Measurements from ENCODE around the gene SLC25A33.

DNA sequence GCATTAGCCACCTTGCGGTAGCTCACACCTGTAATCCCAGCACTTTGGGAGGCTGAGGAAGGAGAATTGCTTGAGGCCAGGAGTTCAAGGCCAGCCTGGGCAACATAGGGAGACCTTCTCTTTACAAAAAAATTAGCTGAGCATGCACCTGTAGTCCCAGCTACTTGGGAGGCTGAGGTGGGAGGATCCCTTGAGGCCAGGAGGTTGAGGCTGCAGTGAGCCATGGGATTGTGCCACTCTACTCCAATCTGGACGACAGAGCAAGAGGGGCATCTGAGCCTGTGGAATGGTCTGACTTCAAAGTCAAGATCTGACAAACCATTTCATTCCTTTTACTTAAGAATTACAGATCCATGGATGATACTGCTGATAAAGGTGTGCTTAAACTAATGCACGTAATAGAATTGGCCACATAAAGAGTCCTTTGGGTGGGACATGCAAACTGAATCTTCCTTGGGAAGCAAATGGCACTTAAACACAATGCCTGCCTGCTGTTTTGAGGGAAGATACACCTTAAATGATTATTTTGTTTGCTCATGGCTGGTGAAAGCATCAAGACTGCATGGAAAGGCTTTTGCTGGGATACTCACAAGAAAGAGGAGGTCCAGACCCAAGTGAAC lies 47.0 kb downstream of the SLC25A33 start:
- no peak for TF ChIP-seq JUNB (IDR thresholded peaks at IDR 0.05; ENCODE audit: unreplicated experiment)
- TF ChIP-seq, protein P1, sequence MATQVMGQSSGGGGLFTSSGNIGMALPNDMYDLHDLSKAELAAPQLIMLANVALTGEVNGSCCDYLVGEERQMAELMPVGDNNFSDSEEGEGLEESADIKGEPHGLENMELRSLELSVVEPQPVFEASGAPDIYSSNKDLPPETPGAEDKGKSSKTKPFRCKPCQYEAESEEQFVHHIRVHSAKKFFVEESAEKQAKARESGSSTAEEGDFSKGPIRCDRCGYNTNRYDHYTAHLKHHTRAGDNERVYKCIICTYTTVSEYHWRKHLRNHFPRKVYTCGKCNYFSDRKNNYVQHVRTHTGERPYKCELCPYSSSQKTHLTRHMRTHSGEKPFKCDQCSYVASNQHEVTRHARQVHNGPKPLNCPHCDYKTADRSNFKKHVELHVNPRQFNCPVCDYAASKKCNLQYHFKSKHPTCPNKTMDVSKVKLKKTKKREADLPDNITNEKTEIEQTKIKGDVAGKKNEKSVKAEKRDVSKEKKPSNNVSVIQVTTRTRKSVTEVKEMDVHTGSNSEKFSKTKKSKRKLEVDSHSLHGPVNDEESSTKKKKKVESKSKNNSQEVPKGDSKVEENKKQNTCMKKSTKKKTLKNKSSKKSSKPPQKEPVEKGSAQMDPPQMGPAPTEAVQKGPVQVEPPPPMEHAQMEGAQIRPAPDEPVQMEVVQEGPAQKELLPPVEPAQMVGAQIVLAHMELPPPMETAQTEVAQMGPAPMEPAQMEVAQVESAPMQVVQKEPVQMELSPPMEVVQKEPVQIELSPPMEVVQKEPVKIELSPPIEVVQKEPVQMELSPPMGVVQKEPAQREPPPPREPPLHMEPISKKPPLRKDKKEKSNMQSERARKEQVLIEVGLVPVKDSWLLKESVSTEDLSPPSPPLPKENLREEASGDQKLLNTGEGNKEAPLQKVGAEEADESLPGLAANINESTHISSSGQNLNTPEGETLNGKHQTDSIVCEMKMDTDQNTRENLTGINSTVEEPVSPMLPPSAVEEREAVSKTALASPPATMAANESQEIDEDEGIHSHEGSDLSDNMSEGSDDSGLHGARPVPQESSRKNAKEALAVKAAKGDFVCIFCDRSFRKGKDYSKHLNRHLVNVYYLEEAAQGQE (IDR thresholded peaks at IDR 0.05; ENCODE audit: unreplicated experiment): no peak
- no peak for TF ChIP-seq CTCF (conservative IDR thresholded peaks at IDR 0.05; ENCODE audit: low read depth in 2 of 2)
- TF ChIP-seq POLR2AphosphoS5 (IDR thresholded peaks at IDR 0.05; ENCODE audit: low read depth): no peak
- TF ChIP-seq EZH2phosphoT487 (IDR thresholded peaks at IDR 0.05; ENCODE audit: unreplicated experiment): no peak
- TF ChIP-seq ZNF331 (CRISPR knock-in tag; IDR thresholded peaks at IDR 0.05; ENCODE audit: low read depth): no peak
- TF ChIP-seq CREB1 (CRISPR knock-in tag; IDR thresholded peaks at IDR 0.05; ENCODE audit: low read depth): no peak
- TF ChIP-seq EZH2 (IDR thresholded peaks at IDR 0.05; ENCODE audit: low read depth, unreplicated experiment): no peak
- TF ChIP-seq ETS1 (IDR thresholded peaks at IDR 0.05): no peak
- no peak for TF ChIP-seq ZNF114 (CRISPR knock-in tag; IDR thresholded peaks at IDR 0.05)
